Transverse colon (tissue), 4 donors: Measurements from ENCODE around the gene DAB2IP.

Experiments used
- EP300 ChIP-seq: sonication (generic); formaldehyde crosslinking; IDR thresholded peaks from one replicate; pipeline ENCODE4 v1.6.1; 2017; ENCODE audit warnings: antibody characterized with exemption, low read depth
- POLR2A ChIP-seq: fragments of 450-650 bp; IDR thresholded peaks from one replicate; pipeline ENCODE4 v1.6.1; 2016; ENCODE audit warnings: antibody characterized with exemption, mild to moderate bottlenecking, moderate library complexity
- POLR2AphosphoS5 ChIP-seq, 3 donors: sonication (generic); formaldehyde crosslinking; IDR thresholded peaks; one replicate each; pipeline ENCODE4 v1.6.1; 2016; ENCODE audit warnings: antibody characterized with exemption in 3 of 3
- TF ChIP-seq, protein P1 (sequence below), 5 experiments: fragments of 200-600 bp in 3 of 5; fragments of 450-650 bp in 2 of 5; sonication (generic) in 3 of 5; IDR thresholded peaks; 1 replicate in 2 of 5; 2 replicates in 3 of 5; pipeline ENCODE4 v1.5.1; 2016 to 2017; ENCODE audit warnings: antibody characterized with exemption in 5 of 5, inconsistent platforms in 3 of 5, mild to moderate bottlenecking in 2 of 5, moderate library complexity in 1 of 5

DNA sequence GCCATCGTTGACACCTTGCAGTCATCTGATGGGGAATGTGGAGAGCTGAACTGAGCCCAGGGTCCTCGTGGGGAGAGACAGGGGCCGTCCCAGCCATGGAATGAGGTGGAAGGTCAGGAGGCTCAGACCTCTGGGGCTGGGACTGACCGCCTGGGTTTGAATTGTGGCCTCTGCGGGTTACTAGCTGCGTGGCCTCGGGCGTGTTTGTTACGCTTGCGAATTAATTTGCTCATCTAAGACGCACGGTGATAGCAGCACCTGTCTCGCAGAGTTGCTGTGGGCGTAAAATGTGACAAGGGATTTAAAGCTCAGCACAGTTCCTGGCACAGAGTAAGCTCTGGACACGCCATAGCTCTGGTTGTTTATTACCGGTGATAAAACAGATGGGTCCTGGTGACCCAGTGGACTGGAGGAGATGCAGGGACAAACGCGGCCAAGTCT is 19.4 kb upstream of the DAB2IP start:
- TF ChIP-seq, protein P1, sequence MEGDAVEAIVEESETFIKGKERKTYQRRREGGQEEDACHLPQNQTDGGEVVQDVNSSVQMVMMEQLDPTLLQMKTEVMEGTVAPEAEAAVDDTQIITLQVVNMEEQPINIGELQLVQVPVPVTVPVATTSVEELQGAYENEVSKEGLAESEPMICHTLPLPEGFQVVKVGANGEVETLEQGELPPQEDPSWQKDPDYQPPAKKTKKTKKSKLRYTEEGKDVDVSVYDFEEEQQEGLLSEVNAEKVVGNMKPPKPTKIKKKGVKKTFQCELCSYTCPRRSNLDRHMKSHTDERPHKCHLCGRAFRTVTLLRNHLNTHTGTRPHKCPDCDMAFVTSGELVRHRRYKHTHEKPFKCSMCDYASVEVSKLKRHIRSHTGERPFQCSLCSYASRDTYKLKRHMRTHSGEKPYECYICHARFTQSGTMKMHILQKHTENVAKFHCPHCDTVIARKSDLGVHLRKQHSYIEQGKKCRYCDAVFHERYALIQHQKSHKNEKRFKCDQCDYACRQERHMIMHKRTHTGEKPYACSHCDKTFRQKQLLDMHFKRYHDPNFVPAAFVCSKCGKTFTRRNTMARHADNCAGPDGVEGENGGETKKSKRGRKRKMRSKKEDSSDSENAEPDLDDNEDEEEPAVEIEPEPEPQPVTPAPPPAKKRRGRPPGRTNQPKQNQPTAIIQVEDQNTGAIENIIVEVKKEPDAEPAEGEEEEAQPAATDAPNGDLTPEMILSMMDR (IDR thresholded peaks at IDR 0.05), result no peak
- TF ChIP-seq POLR2AphosphoS5 (IDR thresholded peaks at IDR 0.05) (no peak), POLR2A (no peak), EP300 (no peak)
